Caco-2 (cell line): ENCODE results near the gene NUDT16. TPM values are rescaled to one million over a fixed set of nuclear protein-coding genes. Genes with fewer than 3 reads are reported as not detected.

ENCODE experiments used
- BruUV-seq: library from RNA; stranded (reverse); fragments of 400-500 nt; replicated peaks from 2 replicates; lab custom pipeline; 2021; lab: Mats Ljungman, UMichigan
- CTCF ChIA-PET: fragments of 300-600 bp; sonication (Branson Sonifier 250); formaldehyde crosslinking; loops from one replicate; lab custom pipeline; 2022; ENCODE audit warnings: antibody characterized with exemption; lab: Charles Lee
- POLR2A ChIA-PET: fragments of 300-600 bp; sonication (Branson Sonifier 250); formaldehyde crosslinking; loops from one replicate; lab custom pipeline; 2022; ENCODE audit warnings: antibody characterized with exemption; lab: Charles Lee
- DNase-seq, 2 experiments: peaks; one replicate each; pipeline versions ENCODE4 v3.0.0 to v3.0.0-alpha.2; 2020 to 2022
- H3K27me3 ChIP-seq: replicated peaks from 2 replicates; pipeline ENCODE4 v1.6.0; 2011; ENCODE audit warnings: low read length; ENCODE audit not compliant: control insufficient read depth, insufficient read depth
- H3K36me3 ChIP-seq: 2 replicates; pipeline ENCODE4 v1.5.1; 2011; ENCODE audit warnings: low read length; ENCODE audit not compliant: control insufficient read depth, insufficient read depth
- H3K4me1 ChIP-seq: fragments of 250-450 bp; sonication (Bioruptor Pico); 2 replicates; pipeline ENCODE4 v1.5.1; 2020; ENCODE audit warnings: mild to moderate bottlenecking
- H3K4me3 ChIP-seq: 2 replicates; pipeline ENCODE4 v1.5.1; 2011; ENCODE audit warnings: low read depth, mild to moderate bottlenecking, control low read depth, low read length
- H3K9me3 ChIP-seq: fragments of 250-450 bp; sonication (Bioruptor Pico); 2 replicates; pipeline ENCODE4 v1.5.1; 2020; ENCODE audit warnings: mild to moderate bottlenecking, moderate library complexity
- H3K27ac Mint-ChIP-seq: one replicate; pipeline ENCODE4 v1.8.0; 2022; ENCODE audit warnings: mixed read lengths; ENCODE audit not compliant: unreplicated experiment
- H3K27me3 Mint-ChIP-seq: one replicate; pipeline ENCODE4 v1.8.0; 2022; ENCODE audit warnings: mixed read lengths; ENCODE audit not compliant: insufficient read depth, unreplicated experiment
- H3K36me3 Mint-ChIP-seq: one replicate; pipeline ENCODE4 v1.8.0; 2022; ENCODE audit warnings: mild to moderate bottlenecking, mixed read lengths; ENCODE audit not compliant: insufficient read depth, unreplicated experiment
- H3K4me1 Mint-ChIP-seq: one replicate; pipeline ENCODE4 v1.8.0; 2022; ENCODE audit warnings: low read depth, mixed read lengths; ENCODE audit not compliant: unreplicated experiment
- H3K4me3 Mint-ChIP-seq: one replicate; pipeline ENCODE4 v1.8.0; 2022; ENCODE audit warnings: mild to moderate bottlenecking, moderate library complexity, mixed read lengths; ENCODE audit not compliant: unreplicated experiment
- H3K9me3 Mint-ChIP-seq: one replicate; pipeline ENCODE4 v1.8.0; 2022; ENCODE audit warnings: mixed read lengths; ENCODE audit not compliant: unreplicated experiment
- CTCF ChIP-seq, 2 experiments: fragments of 200-600 bp in 1 of 2; IDR thresholded peaks; 1 replicate in 1 of 2; 2 replicates in 1 of 2; pipeline versions ENCODE4 v1.5.1 to v1.8.0; 2011 to 2022; ENCODE audit warnings: antibody characterized with exemption in 1 of 2, control low read depth in 1 of 2, inconsistent platforms in 1 of 2, low read depth in 1 of 2, low read length in 1 of 2, mild to moderate bottlenecking in 1 of 2, moderate library complexity in 1 of 2; ENCODE audit not compliant: insufficient read depth in 1 of 2, severe bottlenecking in 1 of 2, unreplicated experiment in 1 of 2
- intact Hi-C: fragments of 100-400 bp; cut with micrococcal nuclease; formaldehyde crosslinking; loops from one replicate; pipeline ENCODE4 v1.10.0; 2022; ENCODE audit not compliant: unreplicated experiment
- total RNA-seq: library from RNA; stranded (reverse); gene quantifications from 2 replicates; pipeline ENCODE4 v1.2.3, GENCODE V29; 2022

Gene NUDT16
- total RNA-seq, 1 experiment from 2014 or later = 16.6 TPM

GRCh38 chr3:131353986-131354385, 27.6 kb upstream of the NUDT16 start:
- Mint-ChIP-seq H3K27me3 (no peaks in the 10 kb centered on the region), H3K27ac (peak overlapping the region; percentile 71), H3K9me3 (no peaks in the 10 kb centered on the region), H3K4me1 (peaks cover 12% of the 10 kb centered on the region), H3K36me3 (peaks cover 6% of the 10 kb centered on the region), H3K4me3 (no peak overlapping the region)
- BruUV-seq = no TSS peak
- ChIA-PET POLR2A (no interaction called here), CTCF (no interaction called here)
- TF ChIP-seq CTCF (IDR thresholded peaks at IDR 0.05; ENCODE audit: insufficient read depth in 1 of 2, low read depth in 1 of 2, low read length in 1 of 2, severe bottlenecking in 1 of 2, unreplicated experiment in 1 of 2) = no peak
- Histone ChIP-seq H3K36me3 (no peaks in the 10 kb centered on the region; the same call in 1 of the 2 replicates), H3K9me3 (no peaks in the 10 kb centered on the region), H3K4me1 (peaks cover 21% of the 10 kb centered on the region), H3K4me3 (no peak overlapping the region), H3K27me3 (no peaks in the 10 kb centered on the region)
- intact Hi-C loops = no loop called here
- no peak for DNase-seq

GRCh38 chr3:131356006-131356595, 25.5 kb upstream of the NUDT16 start:
- POLR2A ChIA-PET = no interaction called here
- peaks cover 6% of the 10 kb centered on the region for H3K36me3 Mint-ChIP-seq
- Histone ChIP-seq H3K27me3 (no peaks in the 10 kb centered on the region), H3K4me3 (no peak overlapping the region), H3K4me1 (peaks cover 4% of the 10 kb centered on the region), H3K9me3 (no peaks in the 10 kb centered on the region), H3K36me3 (no peaks in the 10 kb centered on the region; the same call in 1 of the 2 replicates)
- intact Hi-C loops = no loop called here
- H3K4me3 Mint-ChIP-seq = no peak overlapping the region
- H3K27ac Mint-ChIP-seq = no peak overlapping the region
- no peak for TF ChIP-seq CTCF (IDR thresholded peaks at IDR 0.05; ENCODE audit: insufficient read depth in 1 of 2, low read depth in 1 of 2, low read length in 1 of 2, severe bottlenecking in 1 of 2, unreplicated experiment in 1 of 2)
- CTCF ChIA-PET = no interaction called here
- BruUV-seq = no TSS peak
- DNase-seq = no peak
- H3K4me1 Mint-ChIP-seq = peaks cover 8% of the 10 kb centered on the region
- no peaks in the 10 kb centered on the region for H3K27me3 Mint-ChIP-seq
- no peaks in the 10 kb centered on the region for H3K9me3 Mint-ChIP-seq

GRCh38 chr3:131357275-131357674, 24.3 kb upstream of the NUDT16 start:
- Mint-ChIP-seq H3K4me1 (peaks cover 13% of the 10 kb centered on the region), H3K4me3 (no peak overlapping the region), H3K27me3 (no peaks in the 10 kb centered on the region), H3K9me3 (no peaks in the 10 kb centered on the region), H3K27ac (no peak overlapping the region), H3K36me3 (peaks cover 8% of the 10 kb centered on the region)
- ChIA-PET CTCF (no interaction called here), POLR2A (no interaction called here)
- H3K4me1 ChIP-seq = peaks cover 4% of the 10 kb centered on the region
- TF ChIP-seq CTCF (IDR thresholded peaks at IDR 0.05; ENCODE audit: insufficient read depth in 1 of 2, low read depth in 1 of 2, low read length in 1 of 2, severe bottlenecking in 1 of 2, unreplicated experiment in 1 of 2) = no peak
- no peaks in the 10 kb centered on the region for H3K9me3 ChIP-seq
- no peaks in the 10 kb centered on the region; the same call in 1 of the 2 replicates for H3K36me3 ChIP-seq
- no peak for DNase-seq
- no TSS peak for BruUV-seq
- no peak overlapping the region for H3K4me3 ChIP-seq
- H3K27me3 ChIP-seq = no peaks in the 10 kb centered on the region
- intact Hi-C loops = no loop called here
